Panc1 (cell line): ENCODE data around the gene MACROD2.

ENCODE experiments used
- POLR2AphosphoS5 ChIP-seq: IDR thresholded peaks from 2 replicates; pipeline ENCODE4 v1.6.1; 2012; ENCODE audit warnings: mild to moderate bottlenecking, low read depth, low read length, moderate library complexity
- SIN3A ChIP-seq: IDR thresholded peaks from 2 replicates; pipeline ENCODE4 v1.6.1; 2012; ENCODE audit warnings: low read depth, mild to moderate bottlenecking, low read length, moderate library complexity, borderline replicate concordance; ENCODE audit not compliant: insufficient read depth

DNA sequence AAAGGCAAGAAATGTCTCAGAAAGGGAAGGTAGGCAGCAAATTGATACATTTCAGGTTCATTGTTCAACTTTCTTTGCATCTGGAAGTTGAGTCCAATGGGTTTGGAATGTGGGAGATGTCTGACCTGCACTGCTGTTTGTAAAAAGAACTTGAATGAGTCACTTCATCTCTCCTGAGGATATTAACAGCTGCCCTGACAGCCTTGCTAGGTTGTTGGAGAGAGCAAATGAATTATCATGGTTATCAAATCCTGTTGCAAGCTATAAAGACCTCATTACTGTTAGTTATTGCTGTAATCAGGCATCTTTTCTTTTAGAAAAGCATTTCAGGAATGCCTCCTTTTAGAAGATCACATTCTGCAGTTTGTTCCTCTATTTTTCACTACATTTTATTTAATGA lies 365.1 kb downstream of the MACROD2 start:
- no peak for TF ChIP-seq POLR2AphosphoS5
- no peak for TF ChIP-seq SIN3A
